Uterus (tissue), 2 donors: ENCODE data around the gene ATP10A.

Source experiments
- CTCF ChIP-seq, 4 experiments: fragments of 200-600 bp in 2 of 4; fragments of 450-650 bp in 2 of 4; sonication (generic) in 2 of 4; IDR thresholded peaks; one replicate each; pipeline ENCODE4 v1.5.1; 2016 to 2019; ENCODE audit warnings: antibody characterized with exemption in 4 of 4, mild to moderate bottlenecking in 2 of 4, moderate library complexity in 1 of 4
- POLR2A ChIP-seq, 2 donors: fragments of 450-650 bp; IDR thresholded peaks; one replicate each; pipeline ENCODE4 v1.6.1; 2016; ENCODE audit warnings: antibody characterized with exemption in 2 of 2, mild to moderate bottlenecking in 1 of 2, moderate library complexity in 1 of 2

- TF ChIP-seq CTCF (IDR thresholded peaks at IDR 0.05) (no peak), POLR2A (IDR thresholded peaks at IDR 0.05) (no peak)
Measured at GRCh38 chr15:25683415-25683814, 179.7 kb downstream of the ATP10A start.
